DOHH2 (cell line): ENCODE data around the gene ZNF93.
"Not testable (repeated sequence)": the region's sequence is repeated elsewhere in the genome, so short reads cannot be mapped to it uniquely, and the experiment has no call there.

Source experiments
- H3F3A ChIP-seq: fragments of 200-600 bp; sonication (generic), shearing (Covaris generic); 2 replicates; pipeline ENCODE4 v1.6.0; 2016; ENCODE audit warnings: antibody characterized with exemption, mild to moderate bottlenecking; ENCODE audit not compliant: control insufficient read depth, insufficient read depth
- H3K27ac ChIP-seq: fragments of 200-600 bp; sonication (generic); 2 replicates; pipeline ENCODE4 v1.5.1; 2014; ENCODE audit warnings: low read depth, mild to moderate bottlenecking, low read length, moderate library complexity
- H3K27me3 ChIP-seq: fragments of 200-600 bp; sonication (generic); 2 replicates; pipeline ENCODE4 v1.6.1; 2014; ENCODE audit warnings: mild to moderate bottlenecking, low read length, mixed read lengths; ENCODE audit not compliant: control insufficient read depth
- H3K36me3 ChIP-seq: fragments of 200-600 bp; sonication (generic); 2 replicates; pipeline ENCODE4 v1.6.1; 2014; ENCODE audit warnings: mild to moderate bottlenecking, low read length, moderate library complexity, mixed read lengths; ENCODE audit not compliant: control insufficient read depth
- H3K4me1 ChIP-seq: fragments of 200-600 bp; sonication (generic); 2 replicates; pipeline ENCODE4 v1.6.1; 2014; ENCODE audit warnings: mild to moderate bottlenecking, low read length, mixed read lengths; ENCODE audit not compliant: control insufficient read depth
- H3K4me2 ChIP-seq: fragments of 200-600 bp; sonication (generic); 2 replicates; pipeline ENCODE4 v1.6.0; 2014; ENCODE audit warnings: mild to moderate bottlenecking, low read length, moderate library complexity
- H3K4me3 ChIP-seq: fragments of 200-600 bp; sonication (generic); 2 replicates; pipeline ENCODE4 v1.5.1; 2014; ENCODE audit warnings: mild to moderate bottlenecking, low read length, mixed read lengths
- H3K79me2 ChIP-seq: fragments of 200-600 bp; sonication (generic); 2 replicates; pipeline ENCODE4 v1.6.1; 2014; ENCODE audit warnings: mild to moderate bottlenecking, low read length, mixed read lengths; ENCODE audit not compliant: control insufficient read depth
- H3K9me2 ChIP-seq: fragments of 200-600 bp; sonication (generic); replicated peaks from 2 replicates; pipeline ENCODE4 v1.6.1; 2014; ENCODE audit warnings: mild to moderate bottlenecking, low read length, mixed read lengths; ENCODE audit not compliant: control insufficient read depth
- H3K9me3 ChIP-seq: fragments of 200-600 bp; sonication (generic); 2 replicates; pipeline ENCODE4 v1.6.1; 2014; ENCODE audit warnings: antibody characterized with exemption, low read length, mixed read lengths; ENCODE audit not compliant: control insufficient read depth, insufficient read depth
- H4K20me1 ChIP-seq: fragments of 200-600 bp; sonication (generic); 2 replicates; pipeline ENCODE4 v1.6.0; 2014; ENCODE audit warnings: low read depth, mild to moderate bottlenecking, antibody characterized with exemption, low read length, moderate library complexity; ENCODE audit not compliant: control insufficient read depth, insufficient read depth
- EZH2phosphoT487 ChIP-seq: fragments of 200-600 bp; sonication (generic); IDR thresholded peaks from 2 replicates; pipeline ENCODE4 v1.6.1; 2017; ENCODE audit warnings: borderline replicate concordance, mild to moderate bottlenecking, antibody characterized with exemption, low read length, moderate library complexity, mixed read lengths
- TF ChIP-seq, protein P1 (sequence below): fragments of 200-600 bp; sonication (generic); IDR thresholded peaks from one replicate; pipeline ENCODE4 v1.5.1; 2014; ENCODE audit warnings: antibody characterized with exemption, mild to moderate bottlenecking, low read depth, low read length; ENCODE audit not compliant: poor library complexity, severe bottlenecking

Gene ZNF93

DNA sequence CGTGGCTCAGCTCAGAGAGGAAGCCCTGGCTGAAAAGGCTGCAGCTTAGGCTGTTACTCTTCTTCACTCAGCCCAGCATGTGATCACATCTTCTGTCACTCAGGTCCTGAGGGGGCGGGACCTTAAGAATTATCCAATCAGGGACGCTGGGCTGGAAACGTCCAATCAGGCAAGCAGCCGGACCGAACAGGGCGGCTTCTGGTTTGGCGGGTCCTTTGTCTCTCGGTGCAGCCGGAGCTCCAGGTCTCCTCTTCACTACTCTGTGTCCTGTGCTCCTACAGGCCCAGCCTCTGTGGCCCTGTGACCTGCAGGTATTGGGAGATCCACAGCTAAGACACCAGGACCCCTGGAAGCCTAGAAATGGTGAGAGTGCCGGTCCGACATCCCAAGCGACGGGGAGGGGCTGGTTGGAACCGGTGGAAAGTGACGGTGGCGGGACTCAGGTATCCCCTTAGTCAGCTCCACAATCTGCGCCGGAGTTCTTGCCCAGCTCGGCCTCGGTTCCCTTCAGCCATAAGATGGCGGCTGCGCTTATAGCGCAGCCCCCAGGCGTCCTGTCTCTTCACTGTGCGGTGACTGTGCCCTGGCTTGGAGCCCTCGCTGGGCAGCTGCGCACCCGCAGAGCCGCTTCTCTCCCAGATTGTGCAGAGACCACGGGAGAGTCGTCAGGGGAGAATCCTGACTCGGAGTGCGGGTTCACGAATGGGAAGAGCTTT is at the start of gene ZNF93:
ZNF93 (plus strand) TSS at position 218 of the 716 bp plus-strand sequence; CDS start at position 361, 143 bp downstream.
- H3K4me3 ChIP-seq = peak within 1 kb of the TSS; percentile 84
- no peak for TF ChIP-seq EZH2phosphoT487
- TF ChIP-seq, protein P1, sequence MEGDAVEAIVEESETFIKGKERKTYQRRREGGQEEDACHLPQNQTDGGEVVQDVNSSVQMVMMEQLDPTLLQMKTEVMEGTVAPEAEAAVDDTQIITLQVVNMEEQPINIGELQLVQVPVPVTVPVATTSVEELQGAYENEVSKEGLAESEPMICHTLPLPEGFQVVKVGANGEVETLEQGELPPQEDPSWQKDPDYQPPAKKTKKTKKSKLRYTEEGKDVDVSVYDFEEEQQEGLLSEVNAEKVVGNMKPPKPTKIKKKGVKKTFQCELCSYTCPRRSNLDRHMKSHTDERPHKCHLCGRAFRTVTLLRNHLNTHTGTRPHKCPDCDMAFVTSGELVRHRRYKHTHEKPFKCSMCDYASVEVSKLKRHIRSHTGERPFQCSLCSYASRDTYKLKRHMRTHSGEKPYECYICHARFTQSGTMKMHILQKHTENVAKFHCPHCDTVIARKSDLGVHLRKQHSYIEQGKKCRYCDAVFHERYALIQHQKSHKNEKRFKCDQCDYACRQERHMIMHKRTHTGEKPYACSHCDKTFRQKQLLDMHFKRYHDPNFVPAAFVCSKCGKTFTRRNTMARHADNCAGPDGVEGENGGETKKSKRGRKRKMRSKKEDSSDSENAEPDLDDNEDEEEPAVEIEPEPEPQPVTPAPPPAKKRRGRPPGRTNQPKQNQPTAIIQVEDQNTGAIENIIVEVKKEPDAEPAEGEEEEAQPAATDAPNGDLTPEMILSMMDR = no peak
- H3K27ac ChIP-seq = peak within 1 kb of the TSS; percentile 58

DNA sequence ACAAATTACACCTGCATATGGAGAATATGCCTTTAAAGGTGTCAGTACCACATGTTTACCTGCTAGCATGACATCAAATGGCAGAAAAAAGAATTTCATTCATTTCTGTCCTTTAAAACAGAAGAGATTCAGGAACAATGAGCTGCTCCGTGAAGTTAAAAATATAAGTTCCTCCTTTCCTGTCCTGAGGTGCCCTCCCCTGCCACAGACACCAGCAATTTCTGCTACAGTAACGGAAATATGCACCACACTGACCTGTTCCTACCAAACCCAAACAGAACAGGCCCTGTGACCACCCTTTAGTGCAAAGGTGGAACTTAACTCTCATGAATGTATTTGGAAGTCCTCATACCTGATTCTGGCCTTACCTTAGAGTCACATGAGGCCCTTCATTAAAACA is 49.0 kb upstream of the ZNF93 start:
- not testable (repeated sequence) for H3K36me3 ChIP-seq, H3K4me2 ChIP-seq, H3K79me2 ChIP-seq, H3K27ac ChIP-seq, H3K27me3 ChIP-seq, H3K9me2 ChIP-seq, H3K4me1 ChIP-seq, H3K4me3 ChIP-seq, H4K20me1 ChIP-seq, H3F3A ChIP-seq, H3K9me3 ChIP-seq

More for the DNA sequence above, at the start of gene ZNF93:
- H3K9me2 ChIP-seq = no peaks in the 10 kb centered on the region
- peak within 1 kb of the TSS; percentile 90 for H3K4me2 ChIP-seq
- H3K27me3 ChIP-seq = no peaks in the 10 kb centered on the region
- no peaks in the 10 kb centered on the region for H4K20me1 ChIP-seq
- peaks cover 12% of the 10 kb centered on the region for H3K4me1 ChIP-seq
- peaks cover 42% of the 10 kb centered on the region for H3K36me3 ChIP-seq
- H3K9me3 ChIP-seq = peaks cover 44% of the 10 kb centered on the region
- 0 out of 2 replicates have a peak, but pooled peaks cover 4% of the 10 kb centered on the region for H3F3A ChIP-seq
- H3K79me2 ChIP-seq = peaks cover 51% of the 10 kb centered on the region

DNA sequence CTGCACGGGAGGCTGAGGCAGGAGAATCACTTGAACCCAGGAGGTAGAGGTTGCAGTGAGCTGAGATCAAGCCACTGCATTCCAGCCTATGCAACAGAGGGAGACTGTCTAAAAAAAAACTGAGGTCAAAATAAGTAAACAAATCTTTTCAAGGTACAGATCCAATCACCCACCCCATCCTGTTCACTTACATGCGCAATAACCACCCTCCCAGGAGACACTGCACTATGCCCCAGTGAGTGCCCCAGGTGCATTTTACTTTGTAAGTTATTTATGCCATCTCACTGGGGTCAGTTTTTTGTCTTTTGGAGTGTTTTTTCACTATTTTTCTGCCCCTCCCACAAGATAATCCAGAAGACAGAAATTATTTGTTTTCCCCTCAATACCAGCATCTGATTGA is 42.0 kb upstream of the ZNF93 start:
- Histone ChIP-seq H3K27me3 (no peaks in the 10 kb centered on the region), H3K36me3 (no peaks in the 10 kb centered on the region), H3K79me2 (no peaks in the 10 kb centered on the region), H3K9me3 (peaks cover 13% of the 10 kb centered on the region), H3K4me1 (no peaks in the 10 kb centered on the region), H3K9me2 (no peaks in the 10 kb centered on the region), H3F3A (no peaks in the 10 kb centered on the region), H4K20me1 (no peaks in the 10 kb centered on the region), H3K4me2 (no peak overlapping the region), H3K4me3 (no peak overlapping the region), H3K27ac (no peak overlapping the region)
- no peak for TF ChIP-seq EZH2phosphoT487
- TF ChIP-seq, protein P1 = no peak

DNA sequence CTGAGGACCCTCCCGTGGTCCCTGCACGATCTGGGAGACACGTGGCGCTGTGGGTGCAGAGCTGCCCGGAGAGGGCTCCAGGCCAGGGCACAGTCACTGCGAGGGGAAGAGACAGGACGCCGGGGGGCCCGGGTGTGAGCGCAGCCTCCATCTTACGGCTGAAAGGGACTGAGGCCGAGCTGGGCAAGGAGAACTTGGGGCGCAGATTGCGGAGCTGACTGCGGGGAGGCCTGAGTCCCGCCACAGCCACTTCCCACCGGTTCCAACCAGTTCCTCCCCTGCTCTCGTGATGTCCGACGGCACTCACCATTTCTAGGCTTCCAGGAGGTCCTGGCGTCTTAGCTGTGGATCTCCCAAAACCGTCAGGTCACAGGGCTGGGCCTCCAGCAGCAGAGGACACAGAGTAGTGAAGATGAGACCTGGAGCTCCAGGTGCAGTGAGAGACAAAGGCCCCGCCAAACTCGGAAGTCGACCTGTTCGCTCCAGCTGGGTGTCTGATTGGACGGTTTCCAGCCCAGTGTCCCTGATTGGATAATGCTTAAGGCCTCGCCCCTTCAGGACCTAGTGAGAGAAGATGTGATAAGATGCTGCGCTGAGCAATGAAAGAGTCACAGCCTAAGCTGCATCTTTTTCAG is 39.9 kb upstream of the ZNF93 start:
- no peaks in the 10 kb centered on the region for H3F3A ChIP-seq
- H3K36me3 ChIP-seq = peaks cover 1% of the 10 kb centered on the region; the same call in 1 of the 2 replicates
- H3K27ac ChIP-seq = no peak overlapping the region
- no peaks in the 10 kb centered on the region for H3K27me3 ChIP-seq
- H3K9me2 ChIP-seq = no peaks in the 10 kb centered on the region
- no peaks in the 10 kb centered on the region; the same call in 1 of the 2 replicates for H3K79me2 ChIP-seq
- TF ChIP-seq, protein P1 = no peak
- TF ChIP-seq EZH2phosphoT487 = no peak
- H3K4me2 ChIP-seq = no peak overlapping the region
- H3K4me1 ChIP-seq = no peaks in the 10 kb centered on the region
- peaks cover 17% of the 10 kb centered on the region for H3K9me3 ChIP-seq
- H4K20me1 ChIP-seq = no peaks in the 10 kb centered on the region
- H3K4me3 ChIP-seq = no peak overlapping the region
